Endometrium (tissue), 2 donors: ENCODE data around the gene ANXA3.
"Not testable (repeated sequence)": the region's sequence is repeated elsewhere in the genome, so short reads cannot be mapped to it uniquely, and the experiment has no call there.

ENCODE experiments used
- FAIRE-seq: peaks from 2 replicates; lab custom pipeline; 2012; peaks lifted over from hg19 to GRCh38; lab: Jason Lieb, UNC
- donor health status: control.
- donor health status: control.

ANXA3 gene

DNA sequence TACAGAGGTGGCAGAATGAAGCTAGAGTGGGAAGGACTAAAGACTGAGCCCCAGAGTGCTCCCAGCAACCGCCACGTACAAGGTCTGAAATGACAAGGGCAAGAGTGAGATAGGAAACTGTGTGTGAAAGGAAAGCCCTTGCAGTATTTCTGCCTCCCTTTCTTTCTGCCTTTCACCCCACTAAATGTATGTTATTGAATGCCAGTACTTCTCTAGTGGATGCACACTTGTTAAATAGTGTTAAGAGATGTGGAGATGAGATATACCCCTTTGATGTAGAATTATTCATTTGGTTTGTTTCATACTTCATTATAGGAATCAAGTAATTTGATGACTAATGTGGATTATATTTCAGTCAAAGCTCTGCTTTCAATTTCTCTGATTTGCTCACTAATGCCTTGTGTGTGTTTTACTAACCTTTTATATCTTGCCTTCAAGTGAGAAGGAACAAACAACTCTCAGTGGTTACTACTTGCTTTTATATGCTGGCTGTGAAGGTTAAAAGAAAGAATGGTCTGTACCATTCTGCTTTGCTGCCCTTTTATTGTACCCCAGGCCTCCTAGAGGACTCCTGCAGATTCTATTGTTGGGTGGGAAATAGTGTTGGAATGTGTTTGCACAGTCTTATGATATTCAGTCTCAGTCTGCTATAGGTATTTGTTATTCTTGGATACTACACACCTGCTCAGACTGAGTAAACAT lies 8.0 kb upstream of the ANXA3 start:
- FAIRE-seq = no peak

- no peak for FAIRE-seq
Measured at GRCh38 chr4:78544678-78545077, 6.9 kb upstream of the ANXA3 start.

- no peak for FAIRE-seq
Measured at GRCh38 chr4:78545275-78546246, 6.0 kb upstream of the ANXA3 start.

GRCh38 chr4:78547899-78548298 lies 3.7 kb upstream of the ANXA3 start:
- not testable (repeated sequence) for FAIRE-seq

GRCh38 chr4:78548889-78549288 lies 2.7 kb upstream of the ANXA3 start:
- not testable (repeated sequence) for FAIRE-seq

- FAIRE-seq = no peak
Measured at GRCh38 chr4:78552389-78553042, 946 bp downstream of the ANXA3 start.

DNA sequence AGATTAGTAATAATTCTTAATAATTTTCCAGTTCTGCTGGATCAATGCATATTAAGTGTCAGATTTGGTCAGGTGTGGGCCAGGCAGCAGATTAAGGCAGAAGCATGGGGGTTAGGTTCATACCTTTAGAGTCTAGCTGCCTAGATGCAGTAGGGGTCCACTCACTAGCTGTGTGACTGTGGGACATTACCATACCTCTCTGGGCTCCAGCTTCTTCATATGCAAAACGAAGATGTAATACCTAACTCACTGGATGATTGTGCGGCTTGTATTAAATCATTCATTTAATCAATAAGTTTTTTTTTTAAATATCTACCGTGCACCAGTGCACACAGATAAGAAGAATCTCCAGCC lies 1.4 kb downstream of the ANXA3 start:
- FAIRE-seq = no peak

- FAIRE-seq = no peak
Measured at GRCh38 chr4:78553529-78554060, 2.0 kb downstream of the ANXA3 start.

DNA sequence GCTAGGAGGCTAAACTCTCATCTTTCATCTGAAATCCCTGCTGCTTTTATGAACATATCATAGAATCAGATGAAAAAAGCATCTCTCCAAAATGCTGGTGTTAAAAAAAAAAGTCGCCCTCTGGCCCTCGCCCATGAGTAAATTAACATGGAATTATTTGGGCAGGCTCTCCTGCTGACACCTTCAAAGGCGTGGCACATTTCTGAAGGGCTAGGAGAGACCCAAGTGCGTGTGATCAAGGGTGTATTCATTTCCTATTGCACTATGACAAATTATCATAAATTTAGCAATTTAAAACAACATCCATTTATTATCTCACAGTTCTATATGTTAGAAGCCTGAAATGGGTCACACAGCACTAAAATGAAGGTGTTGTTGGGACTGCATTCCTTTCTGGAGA lies 5.1 kb downstream of the ANXA3 start:
- FAIRE-seq = no peak

- FAIRE-seq = no peak
Measured at GRCh38 chr4:78557841-78558240, 6.3 kb downstream of the ANXA3 start.

GRCh38 chr4:78558410-78558809 lies 6.8 kb downstream of the ANXA3 start:
- FAIRE-seq = no peak

DNA sequence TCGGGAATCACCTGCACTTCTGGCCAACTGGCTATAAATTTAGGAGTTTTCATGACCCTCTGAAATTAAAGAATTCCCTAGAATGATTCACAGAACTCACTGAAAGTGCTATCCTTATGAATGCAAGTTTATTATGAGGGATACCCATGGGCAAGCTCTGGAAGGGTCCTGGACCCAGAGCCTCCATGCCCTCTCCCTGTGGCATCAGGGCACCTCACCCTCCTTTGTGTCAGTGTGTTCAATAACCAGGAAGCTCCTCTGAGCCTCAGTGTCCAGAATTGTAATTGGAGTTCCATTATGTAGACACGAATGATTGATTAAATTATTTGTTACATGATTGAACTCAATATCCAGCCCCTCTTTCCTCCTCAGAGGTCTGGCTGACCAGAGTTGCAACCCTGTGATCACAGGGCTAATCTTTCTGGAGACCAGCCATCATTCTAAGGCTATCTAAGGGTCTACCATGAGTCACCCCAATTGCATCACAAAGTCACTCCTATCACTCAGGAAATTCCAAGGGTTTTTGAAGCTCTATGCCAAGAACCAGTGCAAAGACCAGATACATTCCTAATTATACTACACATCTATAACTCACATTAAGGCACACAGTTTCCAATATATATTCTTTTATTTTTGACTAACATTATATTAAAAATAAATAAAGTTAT lies 8.9 kb downstream of the ANXA3 start:
- no peak for FAIRE-seq

- FAIRE-seq = no peak
Measured at GRCh38 chr4:78561677-78562076, 10.1 kb downstream of the ANXA3 start.

- no peak for FAIRE-seq
Measured at GRCh38 chr4:78562687-78563086, 11.1 kb downstream of the ANXA3 start.

- no peak for FAIRE-seq
Measured at GRCh38 chr4:78565971-78566372, 14.4 kb downstream of the ANXA3 start.

DNA sequence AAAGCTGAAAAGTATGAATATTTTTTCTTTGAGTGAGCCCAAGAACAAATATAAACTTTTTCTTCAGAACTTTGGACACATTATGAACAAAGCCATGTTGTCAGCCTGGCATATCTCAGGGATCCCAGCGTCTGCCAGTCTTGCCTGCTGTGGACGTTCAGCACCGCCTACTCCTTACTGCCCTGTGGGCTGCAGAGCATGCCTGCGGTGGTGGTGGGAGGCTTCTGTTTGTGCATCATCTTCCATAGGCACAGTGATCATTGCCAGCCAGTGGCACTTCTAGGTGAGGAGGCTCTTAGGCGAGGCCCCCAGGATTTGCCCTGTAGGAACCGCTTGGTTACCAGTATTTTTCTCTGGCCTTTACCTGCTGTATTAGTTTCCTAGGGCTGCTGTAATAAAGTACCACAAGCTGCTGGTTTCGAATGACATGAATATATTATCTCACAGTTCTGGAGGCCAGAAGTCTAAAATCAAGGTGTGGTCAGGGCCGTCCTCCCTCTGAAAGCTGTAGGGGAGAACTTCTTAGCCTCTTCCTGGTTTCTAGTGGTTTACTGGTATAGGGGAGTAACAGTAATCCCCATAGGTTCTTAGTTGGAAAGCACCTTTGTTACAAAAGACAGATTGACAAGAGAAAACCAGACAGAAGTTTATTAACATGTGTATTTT lies 15.4 kb downstream of the ANXA3 start:
- no peak for FAIRE-seq

DNA sequence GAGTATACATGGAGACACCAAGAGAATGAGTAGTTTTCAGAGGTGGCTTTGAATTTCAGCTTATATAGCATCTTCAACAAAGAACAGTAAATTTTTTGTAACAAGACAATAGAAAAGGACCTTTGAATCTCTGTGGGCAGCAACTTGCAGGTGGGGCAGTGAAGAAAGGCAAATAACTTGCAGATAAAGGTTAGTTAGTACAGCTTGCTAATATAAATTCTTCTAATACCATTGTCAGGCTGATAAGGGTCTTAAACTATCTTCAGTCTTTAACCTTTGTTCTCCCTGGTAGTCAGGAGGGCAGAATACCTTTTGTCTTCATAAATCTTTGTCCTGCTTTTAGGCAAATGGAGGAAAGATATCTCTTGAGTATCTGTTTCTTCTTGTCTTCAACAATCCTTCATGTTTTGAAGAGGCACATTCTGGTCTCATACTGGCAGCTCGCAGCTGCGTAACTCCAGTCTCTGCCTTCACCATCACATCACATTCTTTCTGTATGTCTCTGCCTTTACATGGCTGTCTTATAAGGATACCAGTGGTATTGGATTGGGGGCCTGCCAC lies 16.0 kb downstream of the ANXA3 start:
- no peak for FAIRE-seq

GRCh38 chr4:78568640-78569305 lies 17.2 kb downstream of the ANXA3 start:
- FAIRE-seq = no peak

GRCh38 chr4:78569306-78569821 lies 17.8 kb downstream of the ANXA3 start:
- peak; percentile 66 for FAIRE-seq

DNA sequence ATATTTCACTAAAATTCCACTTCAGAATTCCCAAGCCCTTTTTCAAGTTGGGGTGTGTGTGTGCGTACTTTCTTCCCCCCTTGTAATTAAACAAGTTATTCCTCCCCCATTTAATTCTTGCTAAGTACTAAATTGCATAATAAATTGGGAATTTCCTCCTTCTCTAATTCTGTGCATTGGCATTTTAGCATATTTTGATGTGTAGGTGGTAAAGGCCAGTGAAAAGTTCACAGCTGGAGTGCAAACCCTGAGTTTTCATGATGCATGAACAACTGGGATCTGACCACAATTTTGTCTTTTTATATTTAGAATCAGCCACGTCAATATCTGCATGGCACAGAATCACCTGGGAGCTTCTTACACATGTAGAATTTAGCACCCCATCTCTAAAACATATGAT lies 18.5 kb downstream of the ANXA3 start:
- no peak for FAIRE-seq
